ENCODE results near the gene OIT3. TPM values are rescaled to one million over a fixed set of nuclear protein-coding genes. Genes with fewer than 3 reads are reported as not detected.

Gene OIT3
- total and polyA plus RNA-seq, 2 of the 8 experiments (the other 6 are each of a cell fraction or from before 2014, with no cell fraction given), result not detected

DNA sequence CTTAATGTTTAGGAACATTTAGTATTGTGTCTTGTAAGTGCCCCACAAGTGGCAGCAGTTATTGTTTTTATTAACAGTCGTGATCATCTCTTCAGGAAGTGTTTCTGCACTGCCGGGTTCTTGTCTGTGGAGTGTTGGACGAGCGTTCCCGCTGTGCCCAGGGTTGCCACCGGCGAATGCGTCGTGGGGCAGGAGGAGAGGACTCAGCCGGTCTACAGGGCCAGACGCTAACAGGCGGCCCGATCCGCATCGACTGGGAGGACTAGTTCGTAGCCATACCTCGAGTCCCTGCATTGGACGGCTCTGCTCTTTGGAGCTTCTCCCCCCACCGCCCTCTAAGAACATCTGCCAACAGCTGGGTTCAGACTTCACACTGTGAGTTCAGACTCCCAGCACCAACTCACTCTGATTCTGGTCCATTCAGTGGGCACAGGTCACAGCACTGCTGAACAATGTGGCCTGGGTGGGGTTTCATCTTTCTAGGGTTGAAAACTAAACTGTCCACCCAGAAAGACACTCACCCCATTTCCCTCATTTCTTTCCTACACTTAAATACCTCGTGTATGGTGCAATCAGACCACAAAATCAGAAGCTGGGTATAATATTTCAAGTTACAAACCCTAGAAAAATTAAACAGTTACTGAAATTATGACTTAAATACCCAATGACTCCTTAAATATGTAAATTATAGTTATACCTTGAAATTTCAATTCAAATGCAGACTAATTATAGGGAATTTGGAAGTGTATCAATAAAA is 38.9 kb downstream of the OIT3 start:
- Histone ChIP-seq H3K79me2 (ENCODE audit: control insufficient read depth in 1 of 2, insufficient read depth in 2 of 2, low read length in 2 of 2) (no peaks in the 10 kb centered on the region), H3K18ac (ENCODE audit: extremely low read depth, low read length) (no peak overlapping the region), H2AK5ac (ENCODE audit: low read depth, low read length) (no peak overlapping the region), H4K5ac (ENCODE audit: insufficient read length, low read depth, low read length) (no peak overlapping the region), H3K23ac (ENCODE audit: insufficient read length) (no peak overlapping the region), H3K23me2 (ENCODE audit: low read depth, low read length) (no peaks in the 10 kb centered on the region), H2AFZ (ENCODE audit: low read length) (peak overlapping the region; percentile 77), H3K14ac (ENCODE audit: insufficient read length) (no peak overlapping the region), H3K27ac (ENCODE audit: low read depth, low read length) (no peak overlapping the region), H3K36me3 (ENCODE audit: control insufficient read depth in 2 of 4, insufficient read depth in 4 of 4, low read length in 3 of 4) (no peaks in the 10 kb centered on the region), H3K4me2 (ENCODE audit: insufficient read depth in 1 of 2, low read depth in 2 of 2, low read length in 2 of 2) (no peak overlapping the region), H4K20me1 (replicated peaks in 1 of 2; ENCODE audit: control insufficient read depth in 1 of 2, insufficient read depth in 2 of 2, low read length in 2 of 2) (no peaks in the 10 kb centered on the region), H2BK120ac (replicated peaks; ENCODE audit: low read depth, low read length) (no peak overlapping the region), H4K91ac (replicated peaks; ENCODE audit: insufficient read length, low read length) (no peak overlapping the region), H3K4me3 (ENCODE audit: extremely low read depth in 1 of 4, insufficient read depth in 2 of 4, low read depth in 3 of 4, low read length in 4 of 4) (no peak overlapping the region), H3K4ac (replicated peaks; ENCODE audit: insufficient read length, low read depth, low read length) (no peak overlapping the region), H3K9ac (replicated peaks in 1 of 4; ENCODE audit: extremely low read depth in 1 of 4, low read depth in 3 of 4, low read length in 3 of 4) (no peak overlapping the region), H3K56ac (replicated peaks; ENCODE audit: insufficient read length, low read depth, low read length) (no peak overlapping the region), H3K4me1 (replicated peaks in 1 of 4; ENCODE audit: control insufficient read depth in 3 of 4, insufficient read depth in 4 of 4, low read length in 3 of 4) (no peaks in the 10 kb centered on the region), H4K8ac (ENCODE audit: extremely low read depth, insufficient read depth, low read length) (0 out of 2 replicates have a peak overlapping the region, but pooled peaks have one; percentile 14), H2BK15ac (ENCODE audit: low read length) (no peak overlapping the region), H2BK20ac (ENCODE audit: low read length) (no peak overlapping the region), H3K9me3 (ENCODE audit: insufficient read depth in 2 of 2, low read depth in 1 of 2, low read length in 1 of 2) (no peaks in the 10 kb centered on the region), H2BK5ac (ENCODE audit: low read depth, low read length) (no peak overlapping the region), H2BK12ac (ENCODE audit: low read depth, low read length) (peak overlapping the region; percentile 35; the same call in 1 of the 2 replicates), H3K27me3 (replicated peaks in 1 of 4; ENCODE audit: control insufficient read depth in 3 of 4, extremely low read depth in 1 of 4, insufficient read depth in 3 of 4, low read length in 3 of 4) (no peaks in the 10 kb centered on the region), H3K79me1 (ENCODE audit: low read depth, low read length) (no peaks in the 10 kb centered on the region)
- ChIA-PET CTCF (ENCODE audit: partially characterized antibody) (interaction anchor here (1.0 to 1.3 kb wide), 2 partner anchors 12 to 132 kb away, joined by 3 read pairs; no protein-coding TSS in a partner anchor), POLR2A (ENCODE audit: partially characterized antibody) (interaction anchor here (0.9 kb wide), 1 partner anchor 22 kb away, joined by 3 read pairs; the partner anchor contains the start of gene PLA2G12B)
- DNase-seq (ENCODE audit: low read depth in 1 of 2, low spot score in 2 of 2), result no peak
- WGBS, 2 experiments (ENCODE audit: extremely low coverage in 1 of 2, insufficient coverage in 1 of 2, insufficient read length in 1 of 2, insufficient replicate concordance in 2 of 2, low coverage in 1 of 2, low lambda C conversion rate in 2 of 2, missing lambda C conversion rate in 1 of 2), result 93% methylated on average over 20 of the region's 20 CpGs; no CpG with 5 or more reads in 1 of the 2 experiments
- FAIRE-seq, result no peak
- TF ChIP-seq FOSL1 (IDR thresholded peaks at IDR 0.05; ENCODE audit: insufficient read depth, low read depth, low read length) (no peak), CREB1 (IDR thresholded peaks at IDR 0.05) (no peak), TAF1 (IDR thresholded peaks at IDR 0.05; ENCODE audit: low read depth, low read length) (no peak), SIX5 (IDR thresholded peaks at IDR 0.05; ENCODE audit: low read depth, low read length) (no peak), CBX8 (IDR thresholded peaks at IDR 0.05; ENCODE audit: borderline replicate concordance, low read depth, low read length) (no peak), RXRA (IDR thresholded peaks at IDR 0.05; ENCODE audit: insufficient read depth, low read depth, low read length) (no peak), SUZ12 (IDR thresholded peaks at IDR 0.05; ENCODE audit: low read length) (no peak), TAF7 (optimal IDR thresholded peaks at IDR 0.05; ENCODE audit: borderline replicate concordance, low read depth, low read length) (no peak), CTBP2 (IDR thresholded peaks at IDR 0.05; ENCODE audit: borderline replicate concordance, insufficient read depth, insufficient read length, low read length) (no peak)
- TF ChIP-seq, protein P1, sequence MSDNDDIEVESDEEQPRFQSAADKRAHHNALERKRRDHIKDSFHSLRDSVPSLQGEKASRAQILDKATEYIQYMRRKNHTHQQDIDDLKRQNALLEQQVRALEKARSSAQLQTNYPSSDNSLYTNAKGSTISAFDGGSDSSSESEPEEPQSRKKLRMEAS (IDR thresholded peaks at IDR 0.05), result no peak
- TF ChIP-seq, protein P2, sequence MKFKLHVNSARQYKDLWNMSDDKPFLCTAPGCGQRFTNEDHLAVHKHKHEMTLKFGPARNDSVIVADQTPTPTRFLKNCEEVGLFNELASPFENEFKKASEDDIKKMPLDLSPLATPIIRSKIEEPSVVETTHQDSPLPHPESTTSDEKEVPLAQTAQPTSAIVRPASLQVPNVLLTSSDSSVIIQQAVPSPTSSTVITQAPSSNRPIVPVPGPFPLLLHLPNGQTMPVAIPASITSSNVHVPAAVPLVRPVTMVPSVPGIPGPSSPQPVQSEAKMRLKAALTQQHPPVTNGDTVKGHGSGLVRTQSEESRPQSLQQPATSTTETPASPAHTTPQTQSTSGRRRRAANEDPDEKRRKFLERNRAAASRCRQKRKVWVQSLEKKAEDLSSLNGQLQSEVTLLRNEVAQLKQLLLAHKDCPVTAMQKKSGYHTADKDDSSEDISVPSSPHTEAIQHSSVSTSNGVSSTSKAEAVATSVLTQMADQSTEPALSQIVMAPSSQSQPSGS (IDR thresholded peaks at IDR 0.05; ENCODE audit: low read length), result no peak

All from H1 (cell line).